Right atrium auricular region (tissue), 2 donors: ENCODE measurements around the gene ROBO4. TPM values are rescaled to one million over a fixed set of nuclear protein-coding genes. Genes with fewer than 3 reads are reported as not detected.
A peak's percentile ranks its signal among the peaks of the same experiment; 100 is the strongest.

Experiments
- DNase-seq: peaks from one replicate; pipeline ENCODE4 v3.0.0-alpha.2; 2019; ENCODE audit warnings: low spot score
- H3K27ac ChIP-seq, 2 donors: fragments of 200-600 bp; sonication (generic); 1 replicate in 1 of 2; 2 replicates in 1 of 2; pipeline ENCODE4 v1.5.1; 2016 to 2019
- H3K27me3 ChIP-seq, 2 donors: fragments of 200-600 bp; sonication (generic); one replicate each; pipeline versions ENCODE4 v1.5.1 to v1.6.0; 2017 to 2019
- H3K36me3 ChIP-seq: fragments of 200-600 bp; sonication (generic); one replicate; pipeline ENCODE4 v1.5.1; 2016
- H3K4me1 ChIP-seq, 2 donors: fragments of 200-600 bp; sonication (generic); one replicate each; pipeline versions ENCODE4 v1.5.1 to v1.6.0; 2017 to 2019
- H3K4me3 ChIP-seq, 2 donors: fragments of 200-600 bp; sonication (generic); 1 replicate in 1 of 2; 2 replicates in 1 of 2; pipeline ENCODE4 v1.5.1; 2017 to 2019; ENCODE audit warnings: mild to moderate bottlenecking in 1 of 2, moderate library complexity in 1 of 2
- H3K9me3 ChIP-seq, 2 donors: fragments of 200-600 bp; sonication (generic); one replicate each; pipeline ENCODE4 v1.5.1; 2019
- CTCF ChIP-seq, 2 donors: fragments of 200-600 bp; sonication (generic); IDR thresholded peaks; one replicate each; pipeline ENCODE4 v1.5.1; 2019; ENCODE audit warnings: antibody characterized with exemption in 2 of 2
- total RNA-seq, 2 donors: library from RNA; depleted of rRNA; stranded (reverse); fragments of >200 nt; gene quantifications; one replicate each; pipeline ENCODE4 v1.1.0, GENCODE V29; 2016

The ROBO4 gene
- total RNA-seq, 2 donors from 2014 or later: 16.2 to 21.6 TPM

- DNase-seq: no peak
- Histone ChIP-seq H3K27me3 (peaks cover 30 to 53% of the 10 kb centered on the region in 2 donors), H3K4me1 (peaks cover 0 to 22% of the 10 kb centered on the region in 2 donors), H3K36me3 (no peaks in the 10 kb centered on the region), H3K27ac (no peak overlapping the region), H3K4me3 (no peak overlapping the region), H3K9me3 (no peaks in the 10 kb centered on the region)
- no peak for TF ChIP-seq CTCF (IDR thresholded peaks at IDR 0.05)
Observed at GRCh38 chr11:124841201-124841600, 56.5 kb downstream of the ROBO4 start.

GRCh38 chr11:124840666-124841065 lies 57.0 kb downstream of the ROBO4 start:
- no peaks in the 10 kb centered on the region for H3K36me3 ChIP-seq
- no peak overlapping the region for H3K27ac ChIP-seq
- H3K9me3 ChIP-seq: no peaks in the 10 kb centered on the region
- DNase-seq: no peak
- no peak for TF ChIP-seq CTCF (IDR thresholded peaks at IDR 0.05)
- H3K4me3 ChIP-seq: no peak overlapping the region
- H3K4me1 ChIP-seq: peaks cover 0 to 22% of the 10 kb centered on the region in 2 donors
- peaks cover 30 to 48% of the 10 kb centered on the region in 2 donors for H3K27me3 ChIP-seq

- no peak overlapping the region for H3K27ac ChIP-seq
- TF ChIP-seq CTCF (IDR thresholded peaks at IDR 0.05): no peak
- no peaks in the 10 kb centered on the region for H3K36me3 ChIP-seq
- peak overlapping the region in 1 of 2 donors; percentile 48 for H3K4me3 ChIP-seq
- H3K9me3 ChIP-seq: no peaks in the 10 kb centered on the region
- H3K27me3 ChIP-seq: peaks cover 27 to 46% of the 10 kb centered on the region in 2 donors
- peaks cover 0 to 22% of the 10 kb centered on the region in 2 donors for H3K4me1 ChIP-seq
- no peak for DNase-seq
Observed at GRCh38 chr11:124839972-124840621, 57.6 kb downstream of the ROBO4 start.

- Histone ChIP-seq H3K27me3 (peaks cover 24 to 41% of the 10 kb centered on the region in 2 donors), H3K27ac (no peak overlapping the region), H3K4me1 (peaks cover 0 to 22% of the 10 kb centered on the region in 2 donors), H3K36me3 (no peaks in the 10 kb centered on the region), H3K9me3 (no peaks in the 10 kb centered on the region), H3K4me3 (peak overlapping the region; percentile 3 to 48)
- no peak for DNase-seq
- TF ChIP-seq CTCF (IDR thresholded peaks at IDR 0.05): no peak
Observed at GRCh38 chr11:124839128-124839971, 58.3 kb downstream of the ROBO4 start.

- Histone ChIP-seq H3K27me3 (peaks cover 19 to 36% of the 10 kb centered on the region in 2 donors), H3K36me3 (no peaks in the 10 kb centered on the region), H3K4me3 (no peak overlapping the region), H3K27ac (no peak overlapping the region), H3K9me3 (no peaks in the 10 kb centered on the region), H3K4me1 (peaks cover 0 to 22% of the 10 kb centered on the region in 2 donors)
- no peak for DNase-seq
- TF ChIP-seq CTCF (IDR thresholded peaks at IDR 0.05): no peak
Observed at GRCh38 chr11:124838805-124839127, 58.9 kb downstream of the ROBO4 start.
